ENCODE measurements around the gene WARS2.

- no peak for TF ChIP-seq CTCF (IDR thresholded peaks at IDR 0.05)
- TF ChIP-seq POLR2A (IDR thresholded peaks at IDR 0.05) = no peak
Observed at GRCh38 chr1:119038363-119038762, 102.1 kb downstream of the WARS2 start.

Data from esophagus squamous epithelium (tissue), 4 donors.